WTC11 (cell line): ENCODE measurements around the gene NLRP5. TPM values are rescaled to one million over a fixed set of nuclear protein-coding genes. Genes with fewer than 3 reads are reported as not detected.

ENCODE experiments used
- ATAC-seq: fragments of 200-7000 bp; cut with Tn5 transposase; 2 replicates; pipeline ENCODE4 v1.10.0; 2021; ENCODE audit warnings: mild to moderate bottlenecking, moderate library complexity
- CTCF ChIA-PET: fragments of 300-600 bp; sonication (Branson Sonifier 250); formaldehyde crosslinking; loops from one replicate; lab custom pipeline; 2021; ENCODE audit warnings: antibody characterized with exemption; lab: Charles Lee
- POLR2A ChIA-PET: fragments of 350-600 bp; sonication (Branson Sonifier 250); formaldehyde crosslinking; loops from one replicate; lab custom pipeline; 2021; ENCODE audit warnings: antibody characterized with exemption; lab: Charles Lee
- DNase-seq: peaks from one replicate; pipeline ENCODE4 v3.0.0; 2021; ENCODE audit warnings: low spot score
- H3K27ac Mint-ChIP-seq: 2 replicates; pipeline ENCODE4 v1.8.0; 2021; ENCODE audit warnings: mixed read lengths
- H3K27me3 Mint-ChIP-seq: 2 replicates; pipeline ENCODE4 v1.8.0; 2021; ENCODE audit warnings: low read depth, mild to moderate bottlenecking, moderate library complexity, mixed read lengths
- H3K36me3 Mint-ChIP-seq: 2 replicates; pipeline ENCODE4 v1.8.0; 2021; ENCODE audit warnings: mixed read lengths
- H3K4me1 Mint-ChIP-seq: 2 replicates; pipeline ENCODE4 v1.8.0; 2022; ENCODE audit warnings: mixed read lengths
- H3K4me3 Mint-ChIP-seq: 2 replicates; pipeline ENCODE4 v1.8.0; 2021; ENCODE audit warnings: mild to moderate bottlenecking, moderate library complexity, mixed read lengths
- H3K9me3 Mint-ChIP-seq: 2 replicates; pipeline ENCODE4 v1.8.0; 2021; ENCODE audit warnings: mixed read lengths
- CBFB ChIP-seq: sonication (generic); formaldehyde crosslinking; IDR thresholded peaks from 2 replicates; pipeline ENCODE4 v1.8.1; 2022; ENCODE audit warnings: mild to moderate bottlenecking, low read depth, missing genetic modification reagents
- CREB1 ChIP-seq: sonication (generic); formaldehyde crosslinking; IDR thresholded peaks from 2 replicates; pipeline ENCODE4 v1.8.0; 2023; ENCODE audit warnings: mild to moderate bottlenecking, missing genetic modification reagents
- CREM ChIP-seq: sonication (generic); formaldehyde crosslinking; IDR thresholded peaks from 2 replicates; pipeline ENCODE4 v1.8.1; 2022; ENCODE audit warnings: mild to moderate bottlenecking, missing genetic modification reagents, moderate library complexity
- FOXP1 ChIP-seq: sonication (generic); formaldehyde crosslinking; IDR thresholded peaks from 2 replicates; pipeline ENCODE4 v1.8.0; 2022; ENCODE audit warnings: missing genetic modification reagents, mild to moderate bottlenecking, moderate library complexity, borderline replicate concordance
- GABPB1 ChIP-seq: sonication (generic); formaldehyde crosslinking; IDR thresholded peaks from 2 replicates; pipeline ENCODE4 v1.8.1; 2023; ENCODE audit warnings: mild to moderate bottlenecking, missing genetic modification reagents
- GRHL2 ChIP-seq: fragments of 250-450 bp; sonication (Bioruptor Pico); IDR thresholded peaks from 2 replicates; pipeline ENCODE4 v1.8.0; 2022; ENCODE audit warnings: mild to moderate bottlenecking, moderate library complexity; ENCODE audit not compliant: insufficient replicate concordance, severe bottlenecking
- TEAD4 ChIP-seq: sonication (generic); formaldehyde crosslinking; IDR thresholded peaks from 2 replicates; pipeline ENCODE4 v1.8.0; 2022; ENCODE audit warnings: mild to moderate bottlenecking, missing genetic modification reagents
- ZNF121 ChIP-seq: sonication (generic); formaldehyde crosslinking; IDR thresholded peaks from 2 replicates; pipeline ENCODE4 v1.8.0; 2023; ENCODE audit warnings: missing genetic modification reagents
- total RNA-seq: library from RNA; stranded (reverse); gene quantifications from 3 replicates; pipeline ENCODE4 v1.2.3, GENCODE V29; 2021
- TF ChIP-seq, protein P1 (sequence below): sonication (generic); formaldehyde crosslinking; IDR thresholded peaks from 2 replicates; pipeline ENCODE4 v1.8.0; 2022; ENCODE audit warnings: mild to moderate bottlenecking, missing genetic modification reagents
- TF ChIP-seq, protein P2 (sequence below): sonication (generic); formaldehyde crosslinking; IDR thresholded peaks from 2 replicates; pipeline ENCODE4 v1.8.1; 2023; ENCODE audit warnings: mild to moderate bottlenecking, moderate library complexity, missing genetic modification reagents
- TF ChIP-seq, protein P3 (sequence below): sonication (generic); formaldehyde crosslinking; IDR thresholded peaks from 2 replicates; pipeline ENCODE4 v1.8.1; 2022; ENCODE audit warnings: missing genetic modification reagents, borderline replicate concordance
- TF ChIP-seq, protein P4 (sequence below): fragments of 200-600 bp; IDR thresholded peaks from 2 replicates; pipeline ENCODE4 v1.8.0; 2022; ENCODE audit warnings: antibody characterized with exemption

Gene NLRP5
- total RNA-seq, 1 experiment from 2014 or later, result not detected

- peaks cover 19% of the 10 kb centered on the region for H3K27me3 Mint-ChIP-seq
- H3K9me3 Mint-ChIP-seq, result peaks cover 3% of the 10 kb centered on the region
- DNase-seq, result no peak
- TF ChIP-seq ZNF121 (no peak), FOXP1 (no peak), CREM (CRISPR knock-in tag) (no peak), CBFB (CRISPR knock-in tag) (no peak), GRHL2 (no peak)
- TF ChIP-seq, protein P1, sequence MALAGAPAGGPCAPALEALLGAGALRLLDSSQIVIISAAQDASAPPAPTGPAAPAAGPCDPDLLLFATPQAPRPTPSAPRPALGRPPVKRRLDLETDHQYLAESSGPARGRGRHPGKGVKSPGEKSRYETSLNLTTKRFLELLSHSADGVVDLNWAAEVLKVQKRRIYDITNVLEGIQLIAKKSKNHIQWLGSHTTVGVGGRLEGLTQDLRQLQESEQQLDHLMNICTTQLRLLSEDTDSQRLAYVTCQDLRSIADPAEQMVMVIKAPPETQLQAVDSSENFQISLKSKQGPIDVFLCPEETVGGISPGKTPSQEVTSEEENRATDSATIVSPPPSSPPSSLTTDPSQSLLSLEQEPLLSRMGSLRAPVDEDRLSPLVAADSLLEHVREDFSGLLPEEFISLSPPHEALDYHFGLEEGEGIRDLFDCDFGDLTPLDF (CRISPR knock-in tag), result no peak
- TF ChIP-seq, protein P2, sequence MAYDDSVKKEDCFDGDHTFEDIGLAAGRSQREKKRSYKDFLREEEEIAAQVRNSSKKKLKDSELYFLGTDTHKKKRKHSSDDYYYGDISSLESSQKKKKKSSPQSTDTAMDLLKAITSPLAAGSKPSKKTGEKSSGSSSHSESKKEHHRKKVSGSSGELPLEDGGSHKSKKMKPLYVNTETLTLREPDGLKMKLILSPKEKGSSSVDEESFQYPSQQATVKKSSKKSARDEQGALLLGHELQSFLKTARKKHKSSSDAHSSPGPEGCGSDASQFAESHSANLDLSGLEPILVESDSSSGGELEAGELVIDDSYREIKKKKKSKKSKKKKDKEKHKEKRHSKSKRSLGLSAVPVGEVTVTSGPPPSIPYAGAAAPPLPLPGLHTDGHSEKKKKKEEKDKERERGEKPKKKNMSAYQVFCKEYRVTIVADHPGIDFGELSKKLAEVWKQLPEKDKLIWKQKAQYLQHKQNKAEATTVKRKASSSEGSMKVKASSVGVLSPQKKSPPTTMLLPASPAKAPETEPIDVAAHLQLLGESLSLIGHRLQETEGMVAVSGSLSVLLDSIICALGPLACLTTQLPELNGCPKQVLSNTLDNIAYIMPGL (CRISPR knock-in tag), result no peak
- TF ChIP-seq, protein P3, sequence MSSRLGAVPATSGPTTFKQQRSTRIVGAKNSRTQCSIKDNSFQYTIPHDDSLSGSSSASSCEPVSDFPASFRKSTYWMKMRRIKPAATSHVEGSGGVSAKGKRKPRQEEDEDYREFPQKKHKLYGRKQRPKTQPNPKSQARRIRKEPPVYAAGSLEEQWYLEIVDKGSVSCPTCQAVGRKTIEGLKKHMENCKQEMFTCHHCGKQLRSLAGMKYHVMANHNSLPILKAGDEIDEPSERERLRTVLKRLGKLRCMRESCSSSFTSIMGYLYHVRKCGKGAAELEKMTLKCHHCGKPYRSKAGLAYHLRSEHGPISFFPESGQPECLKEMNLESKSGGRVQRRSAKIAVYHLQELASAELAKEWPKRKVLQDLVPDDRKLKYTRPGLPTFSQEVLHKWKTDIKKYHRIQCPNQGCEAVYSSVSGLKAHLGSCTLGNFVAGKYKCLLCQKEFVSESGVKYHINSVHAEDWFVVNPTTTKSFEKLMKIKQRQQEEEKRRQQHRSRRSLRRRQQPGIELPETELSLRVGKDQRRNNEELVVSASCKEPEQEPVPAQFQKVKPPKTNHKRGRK (CRISPR knock-in tag), result no peak
- TF ChIP-seq, all 79 proteins: peak for 0
- ChIA-PET POLR2A (no interaction called here), CTCF (interaction anchor here (1.4 kb wide), 1 partner anchor 11 kb away, joined by 4 read pairs; no protein-coding TSS in a partner anchor)
- no peak overlapping the region for H3K27ac Mint-ChIP-seq
- H3K4me1 Mint-ChIP-seq, result peaks cover 3% of the 10 kb centered on the region; the same call in 1 of the 2 replicates
- H3K36me3 Mint-ChIP-seq, result peaks cover 1% of the 10 kb centered on the region; the same call in 1 of the 2 replicates
- H3K4me3 Mint-ChIP-seq, result no peak overlapping the region
- no peak for ATAC-seq
Measured at GRCh38 chr19:56069642-56070041, 83.1 kb downstream of the NLRP5 start.

DNA sequence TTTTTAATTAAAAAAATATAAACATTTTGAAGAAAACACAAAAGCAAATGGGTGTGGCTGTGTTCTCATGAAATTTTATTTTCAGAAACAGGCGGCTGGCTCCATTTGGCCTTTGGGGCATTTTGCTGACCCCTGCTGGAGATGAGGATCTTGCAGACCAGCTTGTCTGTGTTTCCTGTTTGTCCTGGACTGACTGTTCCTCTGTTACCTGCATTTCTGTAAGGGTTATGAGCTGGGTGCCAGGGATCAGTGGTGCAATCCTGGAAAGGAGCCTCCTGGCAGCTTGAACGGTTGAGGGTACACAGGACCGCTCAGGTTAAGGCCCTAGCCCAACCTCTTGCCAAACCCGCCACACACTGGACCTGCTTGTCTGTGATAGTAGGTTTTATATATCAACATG lies 84.6 kb downstream of the NLRP5 start:
- H3K4me3 Mint-ChIP-seq, result no peak overlapping the region
- CTCF ChIA-PET, result interaction anchor here (1.0 to 2.1 kb wide), 9 partner anchors 9 to 277 kb away, joined by 3 to 24 read pairs (median 4); partner anchors contain the start of gene ZNF787
- no peak for DNase-seq

GRCh38 chr19:56076498-56076897 lies 89.9 kb downstream of the NLRP5 start:
- Mint-ChIP-seq H3K9me3 (no peaks in the 10 kb centered on the region), H3K36me3 (no peaks in the 10 kb centered on the region), H3K27me3 (peaks cover 9% of the 10 kb centered on the region), H3K27ac (no peak overlapping the region), H3K4me1 (peaks cover 8% of the 10 kb centered on the region), H3K4me3 (no peak overlapping the region)
- ChIA-PET CTCF (interaction anchor here (0.6 to 3.8 kb wide), 20 partner anchors 9 to 1106 kb away, joined by 3 to 28 read pairs (median 5); partner anchors contain the start of gene ZNF444), POLR2A (interaction anchor here (0.5 kb wide), 1 partner anchor 76 kb away, joined by 3 read pairs; no protein-coding TSS in a partner anchor)
- ATAC-seq, result peak; percentile 66
- peak; percentile 74 for DNase-seq
- TF ChIP-seq, protein P4, sequence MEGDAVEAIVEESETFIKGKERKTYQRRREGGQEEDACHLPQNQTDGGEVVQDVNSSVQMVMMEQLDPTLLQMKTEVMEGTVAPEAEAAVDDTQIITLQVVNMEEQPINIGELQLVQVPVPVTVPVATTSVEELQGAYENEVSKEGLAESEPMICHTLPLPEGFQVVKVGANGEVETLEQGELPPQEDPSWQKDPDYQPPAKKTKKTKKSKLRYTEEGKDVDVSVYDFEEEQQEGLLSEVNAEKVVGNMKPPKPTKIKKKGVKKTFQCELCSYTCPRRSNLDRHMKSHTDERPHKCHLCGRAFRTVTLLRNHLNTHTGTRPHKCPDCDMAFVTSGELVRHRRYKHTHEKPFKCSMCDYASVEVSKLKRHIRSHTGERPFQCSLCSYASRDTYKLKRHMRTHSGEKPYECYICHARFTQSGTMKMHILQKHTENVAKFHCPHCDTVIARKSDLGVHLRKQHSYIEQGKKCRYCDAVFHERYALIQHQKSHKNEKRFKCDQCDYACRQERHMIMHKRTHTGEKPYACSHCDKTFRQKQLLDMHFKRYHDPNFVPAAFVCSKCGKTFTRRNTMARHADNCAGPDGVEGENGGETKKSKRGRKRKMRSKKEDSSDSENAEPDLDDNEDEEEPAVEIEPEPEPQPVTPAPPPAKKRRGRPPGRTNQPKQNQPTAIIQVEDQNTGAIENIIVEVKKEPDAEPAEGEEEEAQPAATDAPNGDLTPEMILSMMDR, result peak; percentile 55
- TF ChIP-seq GABPB1 (CRISPR knock-in tag) (0 out of 2 replicates have a peak, but pooled peaks have one; percentile 31), CREB1 (CRISPR knock-in tag) (no peak)

More for the DNA sequence above, 84.6 kb downstream of the NLRP5 start:
- no peaks in the 10 kb centered on the region for H3K9me3 Mint-ChIP-seq
- no peak overlapping the region for H3K27ac Mint-ChIP-seq
- POLR2A ChIA-PET, result interaction anchor here (1.0 kb wide), 1 partner anchor 10 kb away, joined by 5 read pairs; no protein-coding TSS in a partner anchor
- peaks cover 2% of the 10 kb centered on the region; the same call in 1 of the 2 replicates for H3K4me1 Mint-ChIP-seq
- peaks cover 11% of the 10 kb centered on the region for H3K27me3 Mint-ChIP-seq
- ATAC-seq, result peak; percentile 57
- H3K36me3 Mint-ChIP-seq, result no peaks in the 10 kb centered on the region
- TF ChIP-seq CBFB (CRISPR knock-in tag), result no peak
- no peak for TF ChIP-seq TEAD4 (CRISPR knock-in tag)
